GM21423 (cell line): Measurements from ENCODE around the gene ITGA7.
A peak's percentile ranks its signal among the peaks of the same experiment; 100 is the strongest.
"Not testable (repeated sequence)": the region's sequence is repeated elsewhere in the genome, so short reads cannot be mapped to it uniquely, and the experiment has no call there.

Experiments
- ATAC-seq: cut with Tn5 transposase; IDR thresholded peaks from one replicate; pipeline ENCODE4 v1.9.1; 2021; ENCODE audit warnings: mild to moderate bottlenecking, moderate library complexity; ENCODE audit not compliant: unreplicated experiment

The ITGA7 gene

GRCh38 chr12:55650620-55651298, 56.9 kb downstream of the ITGA7 start:
- not testable (repeated sequence) for ATAC-seq

GRCh38 chr12:55647027-55647426, 60.7 kb downstream of the ITGA7 start:
- no peak for ATAC-seq

GRCh38 chr12:55644591-55644990, 63.1 kb downstream of the ITGA7 start:
- ATAC-seq = no peak

GRCh38 chr12:55642669-55643068, 65.0 kb downstream of the ITGA7 start:
- peak; percentile 33 for ATAC-seq

GRCh38 chr12:55642267-55642666, 65.4 kb downstream of the ITGA7 start:
- ATAC-seq = peak; percentile 27

GRCh38 chr12:55641595-55641994, 66.1 kb downstream of the ITGA7 start:
- no peak for ATAC-seq

GRCh38 chr12:55637467-55637866, 70.2 kb downstream of the ITGA7 start:
- no peak for ATAC-seq

GRCh38 chr12:55636853-55637252, 70.9 kb downstream of the ITGA7 start, which contains the start of gene OR10P1:
Gene OR10P1 (plus strand): TSS chr12:55636892. CDS start chr12:55636892, 0 bp downstream.
- no peak for ATAC-seq

GRCh38 chr12:55636116-55636655, 71.5 kb downstream of the ITGA7 start:
- no peak for ATAC-seq
